Measurements from ENCODE around the gene PCNX2.

DNA sequence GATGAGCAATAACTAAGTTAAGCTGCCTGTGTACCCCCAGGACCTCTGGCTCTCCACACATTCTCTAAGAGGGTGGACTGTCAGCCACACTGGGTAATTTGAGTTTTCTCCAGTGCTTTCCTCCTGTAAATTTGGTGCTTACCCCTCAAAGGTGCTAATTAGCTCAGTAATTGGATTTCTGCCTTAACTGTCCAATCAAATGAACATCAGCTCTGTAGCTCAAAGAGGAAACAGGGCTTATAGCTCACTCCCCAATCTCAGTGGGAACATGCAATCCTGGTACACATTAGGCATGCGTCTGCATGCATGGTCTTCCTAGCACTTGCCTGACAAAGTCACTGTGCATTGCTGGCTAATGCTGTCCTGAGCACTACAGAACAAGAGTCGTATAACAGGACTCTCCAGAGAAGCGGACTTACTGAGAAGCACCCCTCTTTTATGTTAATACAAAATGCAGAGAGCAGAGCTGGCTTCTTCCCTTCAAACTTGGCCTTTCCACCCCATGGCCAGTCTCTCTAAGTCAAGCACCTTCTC, 235.0 kb downstream of the PCNX2 start:
- TF ChIP-seq, protein P1, sequence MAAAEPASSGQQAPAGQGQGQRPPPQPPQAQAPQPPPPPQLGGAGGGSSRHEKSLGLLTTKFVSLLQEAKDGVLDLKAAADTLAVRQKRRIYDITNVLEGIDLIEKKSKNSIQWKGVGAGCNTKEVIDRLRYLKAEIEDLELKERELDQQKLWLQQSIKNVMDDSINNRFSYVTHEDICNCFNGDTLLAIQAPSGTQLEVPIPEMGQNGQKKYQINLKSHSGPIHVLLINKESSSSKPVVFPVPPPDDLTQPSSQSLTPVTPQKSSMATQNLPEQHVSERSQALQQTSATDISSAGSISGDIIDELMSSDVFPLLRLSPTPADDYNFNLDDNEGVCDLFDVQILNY (CRISPR knock-in tag; IDR thresholded peaks at IDR 0.05) = no peak
- TF ChIP-seq CREB1 (CRISPR knock-in tag; IDR thresholded peaks at IDR 0.05) (no peak), JUN (CRISPR knock-in tag; IDR thresholded peaks at IDR 0.05) (no peak), FOXK1 (CRISPR knock-in tag; IDR thresholded peaks at IDR 0.05) (no peak), ZNF121 (CRISPR knock-in tag; IDR thresholded peaks at IDR 0.05) (no peak), SMAD3 (CRISPR knock-in tag; IDR thresholded peaks at IDR 0.05; ENCODE audit: borderline replicate concordance) (no peak), ELF4 (CRISPR knock-in tag; IDR thresholded peaks at IDR 0.05; ENCODE audit: low read depth) (no peak), TP53 (CRISPR knock-in tag; IDR thresholded peaks at IDR 0.05) (no peak), TCF7 (CRISPR knock-in tag; IDR thresholded peaks at IDR 0.05; ENCODE audit: low read depth) (no peak), RELA (CRISPR knock-in tag; IDR thresholded peaks at IDR 0.05; ENCODE audit: borderline replicate concordance) (no peak)
- TF ChIP-seq, protein P2, sequence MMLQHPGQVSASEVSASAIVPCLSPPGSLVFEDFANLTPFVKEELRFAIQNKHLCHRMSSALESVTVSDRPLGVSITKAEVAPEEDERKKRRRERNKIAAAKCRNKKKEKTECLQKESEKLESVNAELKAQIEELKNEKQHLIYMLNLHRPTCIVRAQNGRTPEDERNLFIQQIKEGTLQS (CRISPR knock-in tag; conservative IDR thresholded peaks at IDR 0.05) = no peak
- TF ChIP-seq, protein P3, sequence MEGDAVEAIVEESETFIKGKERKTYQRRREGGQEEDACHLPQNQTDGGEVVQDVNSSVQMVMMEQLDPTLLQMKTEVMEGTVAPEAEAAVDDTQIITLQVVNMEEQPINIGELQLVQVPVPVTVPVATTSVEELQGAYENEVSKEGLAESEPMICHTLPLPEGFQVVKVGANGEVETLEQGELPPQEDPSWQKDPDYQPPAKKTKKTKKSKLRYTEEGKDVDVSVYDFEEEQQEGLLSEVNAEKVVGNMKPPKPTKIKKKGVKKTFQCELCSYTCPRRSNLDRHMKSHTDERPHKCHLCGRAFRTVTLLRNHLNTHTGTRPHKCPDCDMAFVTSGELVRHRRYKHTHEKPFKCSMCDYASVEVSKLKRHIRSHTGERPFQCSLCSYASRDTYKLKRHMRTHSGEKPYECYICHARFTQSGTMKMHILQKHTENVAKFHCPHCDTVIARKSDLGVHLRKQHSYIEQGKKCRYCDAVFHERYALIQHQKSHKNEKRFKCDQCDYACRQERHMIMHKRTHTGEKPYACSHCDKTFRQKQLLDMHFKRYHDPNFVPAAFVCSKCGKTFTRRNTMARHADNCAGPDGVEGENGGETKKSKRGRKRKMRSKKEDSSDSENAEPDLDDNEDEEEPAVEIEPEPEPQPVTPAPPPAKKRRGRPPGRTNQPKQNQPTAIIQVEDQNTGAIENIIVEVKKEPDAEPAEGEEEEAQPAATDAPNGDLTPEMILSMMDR (IDR thresholded peaks at IDR 0.05) = no peak
- TF ChIP-seq, protein P4, sequence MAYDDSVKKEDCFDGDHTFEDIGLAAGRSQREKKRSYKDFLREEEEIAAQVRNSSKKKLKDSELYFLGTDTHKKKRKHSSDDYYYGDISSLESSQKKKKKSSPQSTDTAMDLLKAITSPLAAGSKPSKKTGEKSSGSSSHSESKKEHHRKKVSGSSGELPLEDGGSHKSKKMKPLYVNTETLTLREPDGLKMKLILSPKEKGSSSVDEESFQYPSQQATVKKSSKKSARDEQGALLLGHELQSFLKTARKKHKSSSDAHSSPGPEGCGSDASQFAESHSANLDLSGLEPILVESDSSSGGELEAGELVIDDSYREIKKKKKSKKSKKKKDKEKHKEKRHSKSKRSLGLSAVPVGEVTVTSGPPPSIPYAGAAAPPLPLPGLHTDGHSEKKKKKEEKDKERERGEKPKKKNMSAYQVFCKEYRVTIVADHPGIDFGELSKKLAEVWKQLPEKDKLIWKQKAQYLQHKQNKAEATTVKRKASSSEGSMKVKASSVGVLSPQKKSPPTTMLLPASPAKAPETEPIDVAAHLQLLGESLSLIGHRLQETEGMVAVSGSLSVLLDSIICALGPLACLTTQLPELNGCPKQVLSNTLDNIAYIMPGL (CRISPR knock-in tag; IDR thresholded peaks at IDR 0.05) = no peak
- TF ChIP-seq, protein P5, sequence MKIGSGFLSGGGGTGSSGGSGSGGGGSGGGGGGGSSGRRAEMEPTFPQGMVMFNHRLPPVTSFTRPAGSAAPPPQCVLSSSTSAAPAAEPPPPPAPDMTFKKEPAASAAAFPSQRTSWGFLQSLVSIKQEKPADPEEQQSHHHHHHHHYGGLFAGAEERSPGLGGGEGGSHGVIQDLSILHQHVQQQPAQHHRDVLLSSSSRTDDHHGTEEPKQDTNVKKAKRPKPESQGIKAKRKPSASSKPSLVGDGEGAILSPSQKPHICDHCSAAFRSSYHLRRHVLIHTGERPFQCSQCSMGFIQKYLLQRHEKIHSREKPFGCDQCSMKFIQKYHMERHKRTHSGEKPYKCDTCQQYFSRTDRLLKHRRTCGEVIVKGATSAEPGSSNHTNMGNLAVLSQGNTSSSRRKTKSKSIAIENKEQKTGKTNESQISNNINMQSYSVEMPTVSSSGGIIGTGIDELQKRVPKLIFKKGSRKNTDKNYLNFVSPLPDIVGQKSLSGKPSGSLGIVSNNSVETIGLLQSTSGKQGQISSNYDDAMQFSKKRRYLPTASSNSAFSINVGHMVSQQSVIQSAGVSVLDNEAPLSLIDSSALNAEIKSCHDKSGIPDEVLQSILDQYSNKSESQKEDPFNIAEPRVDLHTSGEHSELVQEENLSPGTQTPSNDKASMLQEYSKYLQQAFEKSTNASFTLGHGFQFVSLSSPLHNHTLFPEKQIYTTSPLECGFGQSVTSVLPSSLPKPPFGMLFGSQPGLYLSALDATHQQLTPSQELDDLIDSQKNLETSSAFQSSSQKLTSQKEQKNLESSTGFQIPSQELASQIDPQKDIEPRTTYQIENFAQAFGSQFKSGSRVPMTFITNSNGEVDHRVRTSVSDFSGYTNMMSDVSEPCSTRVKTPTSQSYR (CRISPR knock-in tag; IDR thresholded peaks at IDR 0.05) = no peak

Measured in WTC11 (cell line).